RWPE1 (cell line): ENCODE data around the gene ITGAL.

Source experiments
- CTCF ChIA-PET: fragments of 350-600 bp; sonication (Branson Sonifier 250); formaldehyde crosslinking; extraction: SDS; loops from one replicate; lab custom pipeline; 2021; lab: Yijun Ruan, JAX
- POLR2A ChIA-PET: fragments of 400-600 bp; formaldehyde crosslinking; extraction: SDS; loops from one replicate; lab custom pipeline; 2020; ENCODE audit warnings: antibody characterized with exemption; ENCODE audit not compliant: low non-redundant PET; lab: Yijun Ruan, JAX
- DNase-seq: peaks from one replicate; pipeline ENCODE4 v3.0.0; 2012; ENCODE audit warnings: low spot score
- H3K27ac ChIP-seq: fragments of 450-650 bp; 2 replicates; pipeline ENCODE4 v1.5.1; 2017
- CTCF ChIP-seq: fragments of 450-650 bp; conservative IDR thresholded peaks from 2 replicates; pipeline ENCODE4 v1.5.1; 2017; ENCODE audit warnings: low read depth, mild to moderate bottlenecking

ITGAL gene

GRCh38 chr16:30472328-30472942 is at the start of gene ITGAL:
Gene ITGAL (plus strand): TSS chr16:30472742. CDS start chr16:30472838, 96 bp downstream.
- ChIA-PET CTCF (no interaction called here), POLR2A (no interaction called here)
- TF ChIP-seq CTCF = no peak
- no peak for DNase-seq
- 0 out of 2 replicates have a peak within 1 kb of the TSS, but pooled peaks have one; percentile 7 for H3K27ac ChIP-seq

- peak overlapping the region; percentile 71 for H3K27ac ChIP-seq
- no peak for DNase-seq
- ChIA-PET CTCF (no interaction called here), POLR2A (no interaction called here)
- no peak for TF ChIP-seq CTCF
These were observed 44.5 kb upstream of the ITGAL start for GRCh38 chr16:30428055-30428454.

- POLR2A ChIA-PET = interaction anchor here (0.7 to 1.4 kb wide), 4 partner anchors 76 to 129 kb away, joined by 3 to 9 read pairs (median 3); partner anchors contain the start of genes ZNF747 and ZNF764
- no peak for TF ChIP-seq CTCF
- H3K27ac ChIP-seq = peak overlapping the region; percentile 71
These were observed 43.2 kb upstream of the ITGAL start for GRCh38 chr16:30429418-30429677.

GRCh38 chr16:30429678-30430427 is 42.7 kb upstream of the ITGAL start, which contains the start of gene DCTPP1:
Gene DCTPP1 (minus strand): TSS chr16:30430030. CDS start chr16:30429980, 50 bp downstream.
- peak; percentile 93 for TF ChIP-seq CTCF
- H3K27ac ChIP-seq = peak within 1 kb of the TSS; percentile 71
- peak; percentile 98 for DNase-seq
- CTCF ChIA-PET = interaction anchor here (0.6 to 3.9 kb wide), 11 partner anchors 9 to 221 kb away, joined by 3 to 30 read pairs (median 4); partner anchors contain the start of genes PRR14, ZNF747 and ZNF764
- POLR2A ChIA-PET = interaction anchor here (0.5 to 1.4 kb wide), 8 partner anchors 76 to 207 kb away, joined by 3 to 10 read pairs (median 3); partner anchors contain the start of genes ZNF747 and ZNF764

More at GRCh38 chr16:30429418-30429677, 43.2 kb upstream of the ITGAL start:
- CTCF ChIA-PET = interaction anchor here (0.6 to 3.9 kb wide), 8 partner anchors 9 to 222 kb away, joined by 3 to 30 read pairs (median 5); partner anchors contain the start of genes PRR14, ZNF747 and ZNF764
- DNase-seq = peak; percentile 30

GRCh38 chr16:30430428-30430970 is 42.0 kb upstream of the ITGAL start:
- ChIA-PET CTCF (interaction anchor here (0.6 to 3.9 kb wide), 7 partner anchors 10 to 114 kb away, joined by 3 to 30 read pairs (median 4); partner anchors contain the start of gene ZNF747), POLR2A (interaction anchor here (0.5 to 1.4 kb wide), 6 partner anchors 95 to 206 kb away, joined by 3 to 10 read pairs (median 4); partner anchors contain the start of gene ZNF764)
- no peak for DNase-seq
- peak overlapping the region; percentile 71 for H3K27ac ChIP-seq
- peak; percentile 65 for TF ChIP-seq CTCF

- TF ChIP-seq CTCF = no peak
- CTCF ChIA-PET = no interaction called here
- DNase-seq = no peak
- POLR2A ChIA-PET = no interaction called here
- no peak overlapping the region for H3K27ac ChIP-seq
These were observed 37.7 kb upstream of the ITGAL start for GRCh38 chr16:30434852-30435251.
